Astrocyte of the cerebellum (primary cell): ENCODE results near the gene LRP2BP.
A peak's percentile ranks its signal among the peaks of the same experiment; 100 is the strongest.

Source experiments
- DNase-seq: peaks from one replicate; pipeline ENCODE4 v3.0.0-alpha.2; 2011; ENCODE audit warnings: low read depth
- H3K4me3 ChIP-seq: 2 replicates; pipeline ENCODE4 v1.5.1; 2011; ENCODE audit warnings: mild to moderate bottlenecking, low read depth, low read length, moderate library complexity
- CTCF ChIP-seq: IDR thresholded peaks from 2 replicates; pipeline ENCODE4 v1.5.1; 2012; ENCODE audit warnings: low read length, low read depth, moderate library complexity, mild to moderate bottlenecking; ENCODE audit errors: missing control alignments
- in situ Hi-C: cut with HindIII; loops from 2 replicates; pipeline ENCODE4 v1.10.0; 2017; ENCODE audit warnings: low sequenced_read_pairs

Gene LRP2BP

GRCh38 chr4:185396724-185397385 lies 1.1 kb upstream of the LRP2BP start, which contains the start of gene ANKRD37:
ANKRD37 (plus strand) TSS chr4:185396841; CDS start chr4:185396924, 83 bp downstream.
- TF ChIP-seq CTCF: no peak
- H3K4me3 ChIP-seq: peak within 1 kb of the TSS; percentile 55
- in situ Hi-C loops: loop anchor here (5.0 kb wide), 1 partner anchor 40 kb away; no protein-coding TSS in a partner anchor
- no peak for DNase-seq

GRCh38 chr4:185395956-185396723 lies 416 bp upstream of the LRP2BP start:
- DNase-seq: peak; percentile 91
- TF ChIP-seq CTCF: no peak
- in situ Hi-C loops: loop anchor here (5.0 kb wide), 1 partner anchor 39 kb away; no protein-coding TSS in a partner anchor
- H3K4me3 ChIP-seq: peak overlapping the region; percentile 55

- in situ Hi-C loops: loop anchor here (5.0 kb wide), 1 partner anchor 37 kb away; no protein-coding TSS in a partner anchor
- H3K4me3 ChIP-seq: no peak overlapping the region
- no peak for TF ChIP-seq CTCF
- no peak for DNase-seq
These were observed 1.0 kb downstream of the LRP2BP start for GRCh38 chr4:185394568-185395237.

GRCh38 chr4:185392156-185392555 lies 3.6 kb downstream of the LRP2BP start:
- DNase-seq: no peak
- TF ChIP-seq CTCF: no peak
- H3K4me3 ChIP-seq: no peak overlapping the region
- in situ Hi-C loops: no loop called here

- H3K4me3 ChIP-seq: no peak overlapping the region
- no peak for TF ChIP-seq CTCF
- in situ Hi-C loops: no loop called here
- DNase-seq: no peak
These were observed 4.8 kb downstream of the LRP2BP start for GRCh38 chr4:185390941-185391340.

GRCh38 chr4:185387957-185388356 lies 7.8 kb downstream of the LRP2BP start:
- no peak for DNase-seq
- TF ChIP-seq CTCF: no peak
- in situ Hi-C loops: no loop called here
- no peak overlapping the region for H3K4me3 ChIP-seq
